Activated T-cell treated with anti-CD3 and anti-CD28 coated beads for 4 hours (primary cell): ENCODE data around the gene SCART1.
"Not testable (repeated sequence)": the region's sequence is repeated elsewhere in the genome, so short reads cannot be mapped to it uniquely, and the experiment has no call there.

ENCODE experiments used
- DNase-seq: peaks from one replicate; pipeline ENCODE4 v3.0.0-alpha.2; 2020

The SCART1 gene

DNA sequence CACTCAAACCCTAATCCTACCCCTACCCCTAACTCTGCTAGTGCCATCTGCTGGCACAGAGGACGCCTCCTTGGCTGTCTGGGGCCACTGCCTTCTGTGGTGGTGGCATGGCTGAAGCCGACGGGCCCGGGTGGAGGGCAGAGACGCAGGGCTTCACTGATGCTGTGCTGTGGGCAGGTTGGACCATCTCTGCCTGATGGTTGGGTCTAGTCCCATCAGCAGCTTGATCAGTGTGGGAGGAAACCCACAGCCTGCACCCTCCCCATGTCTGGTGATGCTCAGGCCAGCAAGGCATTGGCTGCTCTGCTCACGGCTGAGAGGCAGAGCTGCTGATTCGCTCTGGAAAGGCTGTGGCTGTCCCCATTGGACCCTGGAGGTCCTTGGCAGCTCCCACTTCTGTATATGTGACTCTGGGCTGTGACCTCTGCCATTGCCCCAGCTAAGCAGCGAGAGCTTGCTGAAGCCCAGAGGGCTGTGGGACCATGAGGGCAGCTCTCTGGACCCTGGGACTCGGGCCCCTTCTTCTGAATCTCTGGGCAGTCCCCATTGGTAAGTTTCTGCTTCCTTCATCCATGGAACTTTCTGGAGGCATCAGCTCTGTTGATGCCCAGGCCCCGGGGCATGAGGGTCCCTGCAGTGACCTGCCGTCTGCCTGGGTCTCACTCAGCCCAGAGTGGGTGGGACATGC, at the start of gene SCART1:
TSS of gene SCART1 (plus strand) at position 430 of the 688 bp plus-strand sequence. CDS start at position 483, 53 bp downstream.
- DNase-seq = no peak

DNA sequence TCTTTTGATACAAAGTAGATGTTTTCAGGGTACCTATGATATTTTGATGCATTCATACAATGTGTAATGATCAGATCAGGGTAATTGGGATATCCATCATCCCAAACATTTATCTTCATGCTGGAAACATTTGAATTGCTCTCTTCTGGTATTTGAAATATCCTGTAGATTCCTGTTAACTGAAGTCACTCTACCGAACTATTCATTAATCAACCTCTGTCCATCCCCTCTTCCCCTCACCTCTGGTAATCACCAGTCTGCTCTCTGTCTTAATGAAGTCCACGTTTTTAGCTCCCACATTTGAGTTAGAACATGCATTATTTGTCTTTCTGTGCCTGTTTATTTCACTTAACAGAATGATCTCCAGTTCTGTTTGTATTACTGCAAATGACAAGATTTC, 48.5 kb upstream of the SCART1 start:
- DNase-seq = no peak

DNA sequence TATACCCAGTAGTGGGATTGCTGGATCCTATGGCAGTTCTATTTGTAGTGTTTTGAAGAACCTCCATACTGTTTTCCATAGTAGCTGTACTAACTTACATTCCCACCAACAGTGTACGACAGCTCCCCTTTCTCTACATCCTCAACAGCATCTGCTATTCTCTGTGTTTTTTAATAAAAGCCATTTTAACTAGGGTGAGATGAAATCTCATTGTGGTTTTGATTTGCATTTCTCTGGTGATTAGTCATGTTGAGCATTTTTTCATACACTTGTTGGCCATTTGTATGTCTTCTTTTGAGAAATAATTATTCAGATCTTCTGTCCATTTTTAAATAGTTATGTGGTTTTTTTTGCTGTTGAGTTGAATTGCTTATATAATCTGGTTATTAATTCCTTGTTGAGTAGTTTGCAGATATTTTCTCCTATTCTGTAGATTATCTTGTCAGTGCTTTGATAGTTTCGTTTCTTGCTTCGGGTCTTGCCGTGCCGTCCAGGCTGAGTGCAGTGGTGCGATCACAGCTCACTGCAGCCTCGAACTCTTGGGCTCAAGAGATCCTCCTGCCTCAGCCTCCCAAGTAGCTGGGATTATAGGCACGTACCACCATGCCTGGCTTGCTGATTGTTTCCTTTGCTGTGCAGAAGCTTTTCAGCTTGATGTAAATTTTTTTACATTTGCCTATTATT, 47.8 kb upstream of the SCART1 start:
- no peak for DNase-seq

DNA sequence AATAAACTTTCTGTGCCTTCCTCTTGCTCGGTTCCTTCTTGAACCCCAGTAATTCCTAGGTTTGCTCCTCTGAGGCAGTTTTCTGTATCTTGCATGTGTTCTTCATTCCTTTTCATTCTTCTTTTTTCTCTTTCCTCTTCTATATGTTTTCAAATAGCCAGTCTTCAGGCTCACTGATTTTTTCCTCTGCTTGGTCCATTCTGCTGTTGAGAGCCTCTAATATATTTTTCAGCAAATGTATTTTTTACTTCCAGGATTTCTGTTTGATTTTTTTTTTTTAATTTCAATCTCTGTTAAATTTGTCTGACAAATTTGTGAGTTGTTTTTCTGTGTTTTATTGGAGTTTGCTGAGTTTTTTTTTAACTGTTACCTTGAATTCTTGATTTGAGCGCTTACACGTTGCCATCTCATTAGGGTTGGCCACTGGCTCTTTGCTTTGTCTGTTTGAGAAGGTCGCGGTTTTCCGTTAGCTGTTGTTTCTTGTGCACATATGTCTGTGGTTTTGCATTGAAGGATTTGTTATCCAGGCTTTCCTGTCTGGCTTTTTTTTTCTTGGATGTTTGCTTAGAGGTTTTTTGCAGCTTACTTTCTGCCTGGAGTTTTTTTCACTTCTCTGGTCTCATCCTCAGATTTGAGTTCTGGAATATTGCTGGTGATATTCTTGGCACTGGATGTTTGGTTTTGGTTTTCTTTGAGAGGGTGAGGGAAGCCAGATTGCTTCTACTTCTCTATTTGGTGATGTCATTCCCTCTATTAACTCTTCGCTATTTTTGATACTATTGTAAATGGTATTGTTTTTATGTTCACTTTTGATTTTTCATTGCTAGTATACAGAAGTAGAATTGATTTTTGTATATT, 42.0 kb upstream of the SCART1 start:
- DNase-seq = no peak

DNA sequence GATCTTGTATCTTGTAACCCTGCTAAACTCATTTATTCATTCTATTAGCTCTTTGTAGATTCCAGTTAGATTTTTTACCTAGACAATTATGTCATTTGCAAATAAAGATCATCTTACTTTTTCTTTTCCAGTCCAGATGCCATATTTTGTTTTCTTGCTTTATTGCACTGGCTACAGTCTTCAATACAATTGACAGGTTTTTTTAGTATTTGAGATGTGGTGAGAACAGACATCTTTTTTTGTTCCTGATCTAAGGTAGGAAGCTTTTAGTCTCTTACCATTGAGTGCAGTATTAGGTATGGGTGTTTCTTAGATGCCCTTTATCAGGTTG, 41.4 kb upstream of the SCART1 start:
- DNase-seq = no peak

DNA sequence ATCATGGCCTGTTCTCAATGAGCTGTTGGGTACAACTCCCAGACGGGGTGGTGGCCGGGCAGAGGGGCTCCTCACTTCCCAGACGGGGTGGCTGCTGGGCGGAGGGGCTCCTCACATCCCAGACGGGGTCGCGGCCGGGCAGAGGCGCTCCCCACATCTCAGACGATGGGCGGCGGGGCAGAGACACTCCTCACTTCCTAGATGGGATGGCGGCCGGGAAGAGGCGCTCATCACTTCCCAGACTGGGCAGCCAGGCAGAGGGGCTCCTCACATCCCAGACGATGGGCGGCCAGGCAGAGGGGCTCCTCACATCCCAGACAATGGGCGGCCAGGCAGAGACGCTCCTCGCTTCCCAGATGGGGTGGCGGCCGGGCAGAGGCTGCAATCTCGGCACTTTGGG, 39.3 kb upstream of the SCART1 start:
- not testable (repeated sequence) for DNase-seq

DNA sequence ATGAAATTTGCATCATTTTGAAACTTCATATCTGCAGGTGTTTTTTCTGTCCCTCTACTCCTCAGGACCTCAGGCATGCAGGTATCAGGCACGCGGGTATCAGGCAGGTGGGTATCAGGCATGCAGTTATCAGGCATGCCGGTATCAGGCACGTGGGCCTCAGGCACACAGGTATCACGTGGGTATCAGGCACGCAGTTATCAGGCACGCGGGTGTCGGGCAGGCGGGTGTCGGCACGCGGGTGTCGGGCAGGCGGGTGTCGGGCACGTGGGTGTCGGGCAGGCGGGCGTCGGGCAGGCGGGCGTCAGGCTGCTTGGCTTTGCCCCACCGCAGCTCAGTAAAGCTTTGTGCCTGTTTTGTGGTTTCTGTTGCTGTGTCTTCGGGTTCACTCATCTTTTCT, 38.0 kb upstream of the SCART1 start:
- no peak for DNase-seq

DNA sequence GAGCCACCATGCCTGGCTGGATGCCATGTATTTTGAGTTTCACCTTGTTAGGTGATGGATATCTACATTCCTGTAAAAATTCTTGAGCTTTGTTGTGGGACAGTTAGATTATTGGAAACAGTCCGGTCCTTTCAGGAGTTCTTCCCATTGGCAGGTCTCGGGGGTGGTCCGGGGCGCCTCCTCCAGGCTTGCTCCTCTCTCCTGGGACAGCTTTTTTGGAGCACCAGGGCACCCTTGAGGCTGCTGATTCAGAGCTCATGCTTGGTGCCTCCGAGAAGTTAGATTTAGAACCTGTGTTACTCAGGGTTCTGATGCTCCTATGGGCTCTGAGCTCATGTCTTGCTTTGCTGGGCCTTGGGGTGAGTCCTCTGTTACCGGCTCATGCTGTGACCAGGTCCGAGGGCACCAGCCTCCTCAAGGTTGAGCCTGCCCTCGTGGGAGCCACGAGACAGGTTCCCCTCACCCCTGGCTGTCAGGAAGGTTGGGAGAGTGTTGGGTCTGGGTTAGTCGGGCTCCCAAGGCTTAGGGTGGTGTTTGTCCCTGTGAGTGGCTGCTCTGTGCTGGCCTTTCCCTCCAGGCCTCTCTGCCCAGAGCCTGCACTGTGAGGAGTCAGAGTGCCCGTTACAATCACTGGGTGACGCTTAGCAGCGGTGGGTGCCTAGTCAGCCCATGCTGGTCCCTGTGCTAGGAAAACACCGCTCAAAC, 35.3 kb upstream of the SCART1 start:
- no peak for DNase-seq

DNA sequence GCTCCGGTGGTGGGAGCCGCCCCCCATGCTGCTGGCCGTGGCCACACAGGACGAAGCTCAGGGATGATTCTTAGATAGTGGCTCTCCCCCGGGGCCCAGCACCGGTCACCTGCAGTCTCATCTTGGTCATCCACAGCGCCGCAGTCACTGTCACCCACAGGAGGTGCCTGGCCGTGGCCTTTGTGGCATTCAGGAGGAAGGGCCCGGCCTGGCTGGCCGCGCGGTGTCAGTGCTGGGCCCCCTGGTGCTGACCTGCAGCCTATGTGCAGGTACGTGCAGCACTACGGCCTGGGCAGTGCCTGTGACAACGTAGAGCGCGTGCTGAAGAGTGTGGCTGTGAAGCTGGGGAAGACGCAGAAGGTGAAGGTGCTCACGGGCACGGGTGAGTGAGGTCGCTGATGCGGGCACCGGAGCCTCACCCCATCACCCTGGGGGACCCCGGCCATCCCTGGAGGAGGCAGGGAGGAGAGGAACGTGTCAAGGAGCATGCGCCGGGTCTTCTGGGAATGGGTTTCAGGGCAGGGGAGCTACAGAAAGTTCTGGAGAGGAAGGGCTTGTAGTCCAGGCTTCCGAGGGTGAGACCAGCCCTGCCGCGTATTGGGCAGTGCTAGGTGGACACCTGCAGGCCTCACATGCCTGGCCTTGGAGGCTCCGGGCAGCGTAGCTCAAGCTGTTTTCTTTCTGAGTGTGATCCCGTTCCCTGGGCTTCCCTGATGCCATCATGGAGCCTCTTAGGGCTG, 34.4 kb upstream of the SCART1 start:
- DNase-seq = no peak

DNA sequence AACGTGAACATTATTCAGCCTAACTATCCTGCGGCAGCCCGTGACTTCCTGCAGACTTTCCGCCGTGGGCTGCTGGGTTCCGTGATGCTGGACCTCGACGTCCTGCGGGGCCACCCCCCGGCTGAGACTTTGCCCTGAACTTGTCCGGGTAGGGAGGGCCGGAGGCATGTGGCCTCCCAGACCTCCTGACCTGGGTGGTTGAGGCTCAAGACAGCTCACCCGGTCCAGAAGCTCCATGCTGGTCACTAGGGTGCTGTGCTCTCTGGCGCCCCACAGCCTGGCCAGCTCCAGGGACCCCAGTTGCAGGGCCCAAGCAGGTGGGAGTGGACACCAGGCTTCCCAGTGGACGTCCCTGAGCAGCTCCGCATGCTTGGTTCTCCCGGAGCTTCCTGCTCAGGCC, 33.7 kb upstream of the SCART1 start:
- no peak for DNase-seq

DNA sequence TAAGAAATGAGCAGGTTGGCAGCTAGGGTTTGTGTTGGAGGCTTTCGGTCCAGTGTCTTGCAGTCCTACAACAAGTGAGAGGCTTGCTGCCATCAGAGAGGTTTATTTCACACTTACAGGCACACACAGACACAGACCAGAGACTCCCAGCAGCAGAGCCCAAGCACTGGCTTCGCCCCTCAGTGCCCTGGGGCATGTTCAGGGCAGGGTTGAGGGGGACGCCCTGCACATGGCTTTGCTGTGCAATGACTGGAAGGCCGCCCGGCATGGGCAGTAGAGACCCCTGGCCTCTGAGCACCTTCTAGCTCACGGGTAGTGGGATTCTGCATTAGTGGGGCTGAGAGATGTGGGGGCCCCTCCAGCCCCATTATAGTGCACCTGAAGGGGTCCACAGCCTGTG, 33.2 kb upstream of the SCART1 start:
- DNase-seq = no peak

DNA sequence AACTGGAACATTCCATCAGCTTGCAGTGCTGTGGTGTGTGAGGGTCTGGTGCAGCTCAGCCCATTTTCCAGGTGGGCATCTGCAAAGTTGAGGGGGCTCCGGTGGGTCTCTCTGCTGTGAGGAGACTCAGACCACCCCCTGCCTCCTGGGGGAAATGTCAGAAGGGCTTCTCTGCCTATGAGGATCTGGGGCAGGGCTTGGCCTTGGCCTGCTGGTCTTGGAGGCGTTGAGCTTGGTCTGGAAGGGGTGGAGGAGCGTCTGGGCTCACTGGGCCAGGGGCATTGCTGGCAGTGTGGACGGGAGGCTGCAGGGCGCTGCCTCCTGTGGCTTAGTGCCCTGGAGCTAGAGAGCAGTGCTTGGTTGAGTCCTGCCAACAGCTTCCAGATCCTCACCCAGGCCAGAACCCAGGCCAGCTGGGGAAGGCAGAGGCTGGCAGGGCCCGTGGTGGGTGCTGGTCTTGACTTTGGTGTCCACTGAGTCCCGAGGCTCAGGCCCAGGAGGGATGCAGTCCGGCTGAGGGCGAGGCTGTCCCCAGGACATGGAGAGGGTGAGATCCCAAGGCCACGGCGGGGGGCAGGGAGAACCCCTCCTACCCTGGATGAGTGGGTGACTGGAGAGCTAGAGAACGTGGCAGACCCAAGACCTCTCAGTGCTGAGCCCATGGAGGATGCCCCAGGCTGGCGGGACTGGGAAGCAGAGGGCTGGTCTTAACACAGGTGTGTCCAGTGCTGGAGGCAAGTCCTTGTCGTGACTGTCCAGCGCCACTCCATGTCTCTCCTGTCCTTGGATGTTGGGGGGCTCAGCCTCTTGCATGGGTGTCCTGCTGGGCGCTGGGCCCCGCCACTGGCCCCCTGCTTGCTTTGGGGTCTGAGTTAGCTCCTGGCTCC, 32.2 kb upstream of the SCART1 start:
- DNase-seq = no peak

DNA sequence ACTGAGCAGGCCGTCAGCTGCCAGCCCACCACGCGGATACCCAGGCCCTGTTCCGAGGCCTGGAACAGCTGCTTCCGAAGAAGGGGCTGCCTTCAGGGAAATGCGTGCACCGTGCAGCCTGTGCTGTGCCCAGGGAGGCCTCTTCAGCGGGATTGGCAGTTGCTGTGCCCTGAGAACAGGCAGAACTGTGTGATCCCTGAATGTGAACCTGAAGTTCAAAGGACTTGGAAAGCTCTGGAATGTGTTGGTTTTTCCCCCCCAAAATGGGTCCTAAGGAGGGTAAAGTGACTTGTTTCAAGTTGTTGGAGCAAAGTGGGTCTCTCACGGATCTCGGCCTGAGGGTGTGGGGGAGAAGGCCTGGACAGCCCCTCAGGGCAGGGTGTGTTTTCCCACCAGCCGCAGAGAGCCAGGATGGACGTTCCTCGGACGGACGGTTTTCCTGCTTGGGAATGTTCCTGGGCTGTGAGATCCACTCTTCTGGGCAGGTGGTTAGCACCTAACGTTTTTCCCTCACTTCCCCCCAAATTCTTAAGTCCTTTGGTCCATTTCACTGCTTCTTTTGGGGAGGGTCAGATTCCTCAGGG, 31.4 kb upstream of the SCART1 start:
- no peak for DNase-seq

DNA sequence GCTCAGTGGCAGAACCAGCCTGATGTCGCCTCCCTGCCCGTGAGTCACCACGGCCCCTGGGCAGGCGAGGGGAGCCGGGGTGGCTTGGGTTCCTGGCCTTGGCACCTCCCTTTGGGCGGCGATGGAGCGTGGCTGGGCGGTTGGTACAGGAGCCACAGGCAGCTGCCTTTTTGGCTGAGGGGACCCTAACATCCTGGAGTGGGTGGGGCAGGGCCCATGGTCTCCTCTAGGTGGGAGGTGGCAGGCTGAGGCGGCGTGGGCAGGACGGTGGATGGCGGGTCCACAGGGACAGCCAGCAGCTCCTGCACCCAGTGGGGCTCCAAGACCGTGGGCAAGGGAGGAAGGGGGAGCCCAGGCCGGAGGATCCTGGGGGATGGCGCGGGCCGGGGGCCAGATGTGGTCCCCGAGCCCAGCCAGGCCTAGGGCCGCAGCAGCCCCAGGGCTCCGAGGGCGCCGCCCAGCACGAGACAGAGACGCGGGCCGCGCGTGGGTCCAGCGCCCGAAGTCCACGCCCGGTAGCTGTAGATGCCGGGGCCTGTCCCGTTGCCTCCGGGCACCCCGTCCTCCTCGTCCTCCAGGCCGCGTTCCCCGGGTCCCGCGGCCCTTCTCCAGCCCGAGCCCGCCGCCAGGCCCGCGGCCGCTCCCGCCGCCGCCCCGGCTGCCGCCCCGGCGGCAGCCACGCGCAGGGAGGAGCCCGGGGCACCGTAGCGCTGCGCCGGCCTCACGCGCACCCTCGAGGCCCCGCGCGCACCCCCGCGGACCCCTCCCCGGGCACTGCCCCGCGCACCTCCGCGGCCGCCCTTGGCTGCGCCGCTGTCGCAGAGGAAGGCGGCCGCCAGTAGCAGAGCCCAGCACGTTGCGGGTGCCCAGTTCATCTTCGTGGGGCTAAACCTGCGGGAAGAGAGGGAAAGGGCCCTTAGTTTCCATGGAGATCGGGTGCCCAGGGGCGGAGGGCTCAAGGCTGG, 30.7 kb upstream of the SCART1 start:
- no peak for DNase-seq

DNA sequence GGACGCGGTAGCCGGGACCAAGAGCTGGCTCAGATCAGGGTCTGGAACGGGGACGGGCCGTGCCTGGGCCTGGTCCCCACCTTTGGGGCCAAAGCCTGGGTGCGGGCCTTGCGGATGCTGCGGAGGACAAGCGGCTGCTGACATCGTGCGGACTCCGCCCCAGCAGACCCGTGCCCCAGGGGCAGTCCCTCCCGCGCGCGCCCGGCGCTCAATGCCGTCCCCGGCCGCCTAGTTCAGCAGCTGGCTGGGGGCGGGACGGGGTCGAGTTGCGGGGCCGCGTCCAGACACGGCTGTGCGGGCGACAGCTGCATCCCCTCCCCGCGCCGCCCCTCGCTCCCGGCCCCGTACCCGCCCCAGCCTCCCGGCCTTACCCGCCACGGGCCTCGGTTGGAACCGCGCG, 29.6 kb upstream of the SCART1 start:
- not testable (repeated sequence) for DNase-seq

DNA sequence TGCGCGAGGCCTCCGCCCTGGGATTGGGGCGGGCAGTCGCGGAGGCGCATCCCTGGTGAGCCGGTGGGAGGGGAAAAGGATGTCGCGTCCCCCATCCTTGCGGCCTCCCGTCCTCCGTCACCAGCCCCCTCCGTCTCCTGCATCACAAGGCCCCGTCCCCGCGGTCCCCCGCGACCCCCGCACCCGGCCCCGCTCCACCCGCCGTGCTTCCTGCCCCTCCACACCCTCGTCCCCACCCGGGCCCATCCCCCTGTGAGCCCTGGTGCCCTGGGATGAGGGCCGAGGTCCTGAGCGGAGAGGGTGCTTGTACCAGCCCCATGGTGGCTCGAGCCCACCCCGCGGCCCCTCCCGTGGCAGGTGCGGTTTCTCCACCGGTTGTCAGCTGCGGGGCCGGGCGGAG, 29.1 kb upstream of the SCART1 start, which contains the start of gene SPRN:
TSS of gene SPRN (minus strand) at position 25 of the 400 bp plus-strand sequence. CDS start 944 bp downstream, outside the sequence.
- DNase-seq = not testable (repeated sequence)

DNA sequence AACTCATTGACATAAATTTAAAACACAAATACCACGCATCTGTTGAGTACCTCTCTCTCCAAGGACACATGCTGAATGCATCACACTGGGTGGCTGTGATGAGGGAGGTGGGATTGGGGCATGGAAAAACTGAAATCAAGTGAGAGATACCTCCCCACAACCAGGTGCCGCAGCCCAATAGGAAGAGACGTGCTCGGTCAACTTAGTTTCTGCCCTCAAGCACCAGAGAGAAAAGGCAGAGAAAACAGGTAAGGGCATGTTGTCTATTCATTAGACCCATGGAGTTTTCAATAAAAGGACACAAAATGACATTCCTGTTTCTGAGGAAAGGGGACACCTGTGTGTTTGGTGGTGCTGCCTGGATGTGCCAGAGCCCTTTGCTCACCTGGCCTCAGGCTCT, 24.2 kb upstream of the SCART1 start:
- not testable (repeated sequence) for DNase-seq

DNA sequence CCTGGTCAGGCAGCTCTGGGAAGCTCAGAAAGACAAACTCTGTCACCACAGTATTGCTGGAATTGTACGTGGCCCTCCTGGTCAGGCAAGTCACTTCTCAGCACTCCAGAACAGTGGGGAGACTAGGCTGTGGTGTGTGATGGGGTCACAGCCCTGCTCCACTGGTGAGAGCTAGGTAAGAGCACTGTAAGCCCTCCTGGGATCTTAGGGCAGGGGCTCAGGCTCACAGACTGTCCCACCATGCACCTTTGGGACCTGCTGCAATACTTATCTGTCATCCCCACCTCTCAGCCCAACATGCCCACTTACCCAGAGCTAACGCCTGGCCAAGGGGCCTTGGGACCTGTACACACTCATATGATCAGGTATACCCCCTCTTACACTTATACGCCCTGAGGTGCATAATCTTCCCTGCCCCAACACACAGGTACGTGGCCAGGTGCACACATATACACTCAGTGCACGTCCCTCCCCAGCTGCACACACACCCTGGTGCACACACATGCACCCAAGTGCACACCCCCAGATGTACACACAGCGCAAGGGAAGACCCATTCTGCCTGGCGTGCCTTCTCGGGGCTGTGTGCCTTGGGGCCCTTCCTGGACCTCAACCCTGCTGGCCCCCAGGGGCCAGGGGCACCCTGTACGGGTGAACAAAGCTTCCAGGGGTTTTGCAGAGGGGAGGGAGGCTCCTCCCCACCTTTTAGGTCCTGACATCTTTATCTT, 21.7 kb upstream of the SCART1 start:
- not testable (repeated sequence) for DNase-seq

DNA sequence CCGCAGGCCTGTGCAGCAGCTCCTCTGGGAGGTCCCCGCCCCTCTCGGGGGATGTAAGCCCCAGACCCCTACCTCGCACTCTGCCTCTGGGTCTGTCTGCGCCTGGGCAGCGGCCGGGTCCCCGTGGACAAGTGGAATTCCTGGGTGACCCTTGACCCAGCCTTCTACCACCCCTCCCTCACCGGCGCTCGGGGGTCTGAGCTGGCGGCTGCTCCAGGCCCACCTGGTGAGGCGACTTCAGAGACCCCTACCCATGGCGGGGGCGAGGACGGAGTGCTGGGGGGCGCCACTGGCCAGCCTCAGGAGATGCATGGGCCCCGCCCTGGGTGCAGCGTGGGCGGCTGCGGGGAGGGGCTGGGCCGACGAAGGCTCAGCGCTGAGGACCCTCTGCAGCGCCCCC, 21.0 kb upstream of the SCART1 start:
- not testable (repeated sequence) for DNase-seq
